DLD1 (cell line): ENCODE results near the gene YPEL4.

Source experiments
- in situ Hi-C: cut with HindIII; loops from 2 replicates; pipeline ENCODE4 v1.10.0; 2017; ENCODE audit warnings: low sequenced_read_pairs

The YPEL4 gene

GRCh38 chr11:57651408-57651807 is 1.7 kb upstream of the YPEL4 start:
- in situ Hi-C loops = no loop called here

DNA sequence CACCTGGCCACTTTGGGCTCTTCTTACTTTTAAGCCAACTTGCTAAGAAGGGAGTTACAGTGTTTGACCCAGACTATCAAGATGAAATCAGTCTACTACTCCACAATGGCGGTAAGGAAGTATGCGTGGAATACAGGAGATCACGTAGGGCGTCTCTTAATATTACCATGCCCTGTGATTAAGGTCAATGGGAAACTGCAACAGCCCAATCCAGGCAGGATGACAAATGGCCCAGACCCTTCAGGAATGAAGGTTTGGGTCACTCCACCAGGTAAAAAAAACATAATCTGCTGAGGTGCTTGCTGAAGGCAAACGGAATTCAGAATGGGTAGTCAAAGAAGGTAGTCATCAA is 1.0 kb upstream of the YPEL4 start:
- in situ Hi-C loops = no loop called here

- in situ Hi-C loops = loop anchor here (25.0 kb wide), 1 partner anchor 312 kb away; the partner anchor contains the start of genes P2RX3 and SSRP1
Measured at GRCh38 chr11:57648801-57649735, 644 bp downstream of the YPEL4 start.

- in situ Hi-C loops = loop anchor here (25.0 kb wide), 1 partner anchor 311 kb away; the partner anchor contains the start of genes P2RX3 and SSRP1
Measured at GRCh38 chr11:57647960-57648800, 1.5 kb downstream of the YPEL4 start.

DNA sequence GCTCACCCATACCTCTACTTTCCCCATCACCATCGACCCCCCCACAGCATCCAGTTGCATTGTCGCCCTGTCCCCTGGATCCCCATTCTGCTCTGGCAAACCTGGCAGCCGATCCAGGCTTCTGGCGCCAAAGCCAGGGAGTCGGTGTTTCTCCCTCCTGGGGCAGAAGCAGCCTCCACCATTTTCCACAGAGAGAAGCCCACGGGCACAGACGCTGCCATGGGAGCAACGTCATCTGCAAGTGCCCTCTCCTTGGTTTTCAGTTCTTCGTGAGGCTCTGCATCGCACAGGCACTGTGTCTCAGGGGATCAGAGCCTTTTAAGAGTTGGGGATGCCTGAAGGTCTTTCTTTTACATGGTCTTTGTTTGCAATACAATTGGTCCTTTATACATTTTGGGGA is 2.3 kb downstream of the YPEL4 start:
- in situ Hi-C loops = loop anchor here (25.0 kb wide), 1 partner anchor 310 kb away; the partner anchor contains the start of genes P2RX3 and SSRP1

GRCh38 chr11:57646799-57647303 is 2.9 kb downstream of the YPEL4 start:
- in situ Hi-C loops = loop anchor here (25.0 kb wide), 1 partner anchor 310 kb away; the partner anchor contains the start of genes P2RX3 and SSRP1

- in situ Hi-C loops = loop anchor here (25.0 kb wide), 1 partner anchor 309 kb away; the partner anchor contains the start of genes P2RX3 and SSRP1
Measured at GRCh38 chr11:57646194-57646798, 3.4 kb downstream of the YPEL4 start.

DNA sequence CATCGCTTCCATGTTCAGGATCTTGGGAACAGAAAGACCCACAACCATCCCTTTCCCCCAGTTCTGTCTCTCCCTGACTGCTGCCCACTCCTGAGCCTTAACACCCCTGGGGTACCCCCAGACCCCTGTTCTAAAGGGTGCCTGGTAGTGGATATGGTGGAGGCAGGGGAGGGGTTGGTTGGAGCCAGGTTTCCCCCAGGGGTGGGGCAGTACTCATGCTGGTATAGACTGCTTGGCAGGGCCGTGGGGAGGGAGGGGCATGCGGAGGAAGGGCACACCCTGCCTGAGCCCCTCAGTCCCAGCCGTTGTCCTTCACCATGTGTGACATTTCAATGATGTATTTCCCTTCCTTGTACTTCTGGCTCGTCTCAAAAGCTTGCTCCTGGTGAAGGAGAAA is 4.0 kb downstream of the YPEL4 start:
- in situ Hi-C loops = loop anchor here (25.0 kb wide), 1 partner anchor 308 kb away; the partner anchor contains the start of genes P2RX3 and SSRP1

- in situ Hi-C loops = loop anchor here (25.0 kb wide), 1 partner anchor 308 kb away; the partner anchor contains the start of genes P2RX3 and SSRP1
Measured at GRCh38 chr11:57644748-57645688, 4.7 kb downstream of the YPEL4 start.

DNA sequence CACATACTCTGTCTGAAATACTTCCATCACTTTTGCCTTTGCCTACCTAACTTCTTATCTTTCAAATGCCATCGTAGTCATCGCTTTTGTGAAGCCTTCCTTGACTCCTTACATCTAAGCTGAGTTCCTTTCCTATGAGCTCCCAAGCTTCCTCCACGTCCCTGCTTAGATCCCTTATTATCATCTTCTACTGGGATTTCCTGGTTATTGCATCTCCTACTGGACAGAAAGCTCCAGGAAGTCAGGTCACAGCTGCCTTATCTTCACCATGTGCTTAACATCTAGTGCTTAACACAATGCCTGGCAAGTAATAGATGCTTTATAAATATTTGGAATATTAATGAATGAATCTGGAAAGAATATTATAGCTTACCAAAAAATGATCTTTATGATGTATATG is 5.9 kb downstream of the YPEL4 start:
- in situ Hi-C loops = loop anchor here (25.0 kb wide), 1 partner anchor 307 kb away; the partner anchor contains the start of genes P2RX3 and SSRP1

- in situ Hi-C loops = loop anchor here (25.0 kb wide), 1 partner anchor 304 kb away; the partner anchor contains the start of genes P2RX3 and SSRP1
Measured at GRCh38 chr11:57641011-57641807, 8.5 kb downstream of the YPEL4 start.

DNA sequence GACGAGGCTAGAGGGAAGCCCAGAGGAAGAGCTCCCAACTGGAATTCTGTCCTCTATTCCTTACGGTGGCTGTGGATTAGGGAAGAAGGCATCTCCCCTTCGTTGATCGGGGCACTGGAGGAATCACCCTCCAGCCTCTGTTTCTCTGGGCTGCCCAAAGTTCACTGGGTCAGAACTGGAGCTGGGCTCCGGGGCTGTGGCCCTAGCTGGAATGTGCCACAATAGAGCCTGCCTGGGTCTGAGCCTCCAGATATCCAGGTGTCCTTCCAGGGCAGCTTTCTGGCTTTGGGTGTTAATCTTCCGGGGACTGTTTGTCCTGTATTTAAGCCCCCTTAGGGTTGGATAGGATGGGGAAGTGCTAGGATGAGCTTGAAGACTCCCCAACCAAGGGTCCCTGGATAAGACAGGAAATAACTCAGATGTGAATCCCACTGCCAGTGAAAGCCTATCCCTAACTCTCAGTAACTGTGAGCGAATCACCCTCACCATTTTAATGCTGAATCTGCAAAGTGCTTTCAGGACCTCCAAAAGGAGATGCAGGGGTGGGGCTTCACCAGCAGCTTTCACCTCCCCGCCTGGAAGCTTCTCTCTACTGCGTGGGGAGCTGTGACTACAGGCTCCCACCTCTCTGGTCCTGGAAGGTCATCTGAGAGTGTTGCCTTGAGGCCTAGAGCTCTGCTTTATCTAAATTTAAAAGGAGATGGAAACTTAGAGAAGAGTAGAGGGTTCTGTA is 9.5 kb downstream of the YPEL4 start:
- in situ Hi-C loops = loop anchor here (25.0 kb wide), 1 partner anchor 303 kb away; the partner anchor contains the start of genes P2RX3 and SSRP1

- in situ Hi-C loops = loop anchor here (10.0 to 25.0 kb wide), 2 partner anchors 105 to 302 kb away; partner anchors contain the start of genes P2RX3, SMTNL1, SSRP1 and TIMM10
Measured at GRCh38 chr11:57639321-57640067, 10.2 kb downstream of the YPEL4 start.

- in situ Hi-C loops = loop anchor here (10.0 to 25.0 kb wide), 2 partner anchors 104 to 302 kb away; partner anchors contain the start of genes P2RX3, SMTNL1, SSRP1 and TIMM10
Measured at GRCh38 chr11:57638811-57639320, 10.8 kb downstream of the YPEL4 start.

DNA sequence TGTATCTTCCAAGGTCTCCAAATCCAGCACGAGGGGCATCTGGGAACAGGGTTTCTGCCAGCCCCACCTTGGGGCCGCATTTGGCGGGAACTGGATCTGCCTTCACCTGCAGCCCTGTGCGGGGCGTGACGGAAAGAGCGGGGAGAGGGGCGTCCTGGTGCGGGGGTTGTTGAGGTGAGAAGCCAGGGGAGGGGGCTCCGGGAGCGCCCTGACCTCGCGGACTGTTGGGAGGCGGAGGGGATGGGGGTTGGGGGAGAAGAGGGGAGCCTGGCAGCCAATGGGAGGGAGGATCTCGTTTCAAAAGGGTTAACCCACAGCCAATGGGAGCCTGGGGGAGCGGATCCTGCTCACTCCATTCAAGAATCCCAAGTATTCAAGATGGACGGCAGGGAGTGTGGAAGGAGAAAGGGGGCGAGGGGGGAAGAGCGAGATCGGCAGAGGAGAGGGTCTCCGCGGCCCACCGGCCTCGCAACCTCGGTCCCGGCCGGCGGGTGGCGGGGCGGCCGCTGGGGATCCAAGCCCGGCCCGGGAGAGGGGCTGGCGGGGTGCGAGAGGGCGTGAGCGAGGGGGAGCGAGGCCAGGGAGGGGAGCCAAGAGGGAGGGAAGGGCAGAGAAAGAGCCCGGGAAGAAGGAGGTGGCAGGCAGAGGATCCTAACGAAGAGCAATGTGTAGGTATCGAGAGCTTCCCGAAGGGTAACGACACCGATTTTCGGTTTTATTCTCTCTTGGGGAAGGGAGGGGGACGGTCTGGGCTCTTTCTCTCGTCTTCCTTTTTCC is 11.5 kb downstream of the YPEL4 start:
- in situ Hi-C loops = loop anchor here (10.0 to 25.0 kb wide), 2 partner anchors 103 to 301 kb away; partner anchors contain the start of genes P2RX3, SMTNL1, SSRP1 and TIMM10
